ENCODE results near the gene UBA6. TPM values are rescaled to one million over a fixed set of nuclear protein-coding genes. Genes with fewer than 3 reads are reported as not detected.

Gene UBA6
- 50.6 and 51.0 TPM in 2 replicates for polyA plus RNA-seq (2012; rRNA removed)
- polyA plus RNA-seq (2012; cell fraction: cytosol; rRNA removed), result 71.9 and 72.6 TPM in 2 replicates
- polyA plus RNA-seq (2012; cell fraction: nucleus; rRNA removed), result 50.6 and 84.5 TPM in 2 replicates

DNA sequence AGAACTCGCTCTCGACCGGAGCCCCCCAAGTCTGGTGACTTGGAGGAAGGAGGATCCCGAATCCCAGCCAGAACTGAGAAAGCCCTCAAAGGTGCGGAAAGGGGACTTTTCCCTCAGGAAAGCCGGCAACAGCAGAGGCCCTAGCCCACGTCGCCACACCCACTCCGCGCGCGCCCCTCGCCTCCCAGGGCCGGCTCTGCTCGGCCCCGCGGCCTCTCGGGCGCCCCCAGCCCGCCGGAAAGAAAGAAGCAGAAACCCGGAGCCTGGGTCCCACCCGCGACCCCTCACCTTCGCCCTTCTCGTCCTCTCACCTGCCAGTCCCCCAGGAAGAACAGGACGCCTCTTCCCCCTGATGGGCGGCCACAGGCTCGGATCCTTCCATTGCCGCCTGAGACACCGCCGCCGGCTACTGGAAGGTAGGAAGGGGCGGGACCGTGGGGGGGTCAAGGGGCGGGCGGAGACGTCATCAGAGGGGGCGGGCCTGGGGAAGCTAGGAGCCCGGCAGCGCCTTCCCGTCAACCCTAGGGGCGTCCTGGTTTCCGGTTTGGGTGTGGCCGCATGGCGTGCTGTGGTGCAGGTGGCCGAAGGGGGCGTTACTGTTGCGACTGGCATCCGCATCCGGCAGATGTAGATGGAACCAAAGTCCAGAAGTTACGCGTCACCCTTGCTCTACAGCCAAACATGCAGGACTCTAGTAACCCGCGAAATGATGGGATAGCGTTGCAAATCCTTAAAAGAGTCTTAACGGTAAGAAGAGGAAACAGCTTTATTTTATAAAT is at the start of gene UBA6:
Gene UBA6, minus strand, starts transcription at position 418 of the 779 bp plus-strand sequence. Its CDS starts 36 bp downstream, at position 382.
- POLR2A ChIA-PET, result interaction anchor here (2.7 kb wide), 1 partner anchor 12 kb away, joined by 7 read pairs; no protein-coding TSS in a partner anchor
- peak within 1 kb of the TSS; percentile 98 for H2AFZ ChIP-seq (ENCODE audit: low read depth)
- no peak for TF ChIP-seq RCOR1 (IDR thresholded peaks at IDR 0.05; ENCODE audit: low read length)
- TF ChIP-seq NFIC (IDR thresholded peaks at IDR 0.05; ENCODE audit: borderline replicate concordance), result no peak; the same call in 1 of the 2 replicates
- TF ChIP-seq FOXM1 (IDR thresholded peaks at IDR 0.05; ENCODE audit: low read depth), result no peak
- no peak for TF ChIP-seq EZH2phosphoT487 (IDR thresholded peaks at IDR 0.05; ENCODE audit: borderline replicate concordance, low read depth)
- TF ChIP-seq, protein P1, sequence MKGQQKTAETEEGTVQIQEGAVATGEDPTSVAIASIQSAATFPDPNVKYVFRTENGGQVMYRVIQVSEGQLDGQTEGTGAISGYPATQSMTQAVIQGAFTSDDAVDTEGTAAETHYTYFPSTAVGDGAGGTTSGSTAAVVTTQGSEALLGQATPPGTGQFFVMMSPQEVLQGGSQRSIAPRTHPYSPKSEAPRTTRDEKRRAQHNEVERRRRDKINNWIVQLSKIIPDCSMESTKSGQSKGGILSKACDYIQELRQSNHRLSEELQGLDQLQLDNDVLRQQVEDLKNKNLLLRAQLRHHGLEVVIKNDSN (IDR thresholded peaks at IDR 0.05; ENCODE audit: borderline replicate concordance, low read depth), result 0 out of 2 replicates have a peak, but pooled peaks have one; percentile 16
- TF ChIP-seq, protein P2, sequence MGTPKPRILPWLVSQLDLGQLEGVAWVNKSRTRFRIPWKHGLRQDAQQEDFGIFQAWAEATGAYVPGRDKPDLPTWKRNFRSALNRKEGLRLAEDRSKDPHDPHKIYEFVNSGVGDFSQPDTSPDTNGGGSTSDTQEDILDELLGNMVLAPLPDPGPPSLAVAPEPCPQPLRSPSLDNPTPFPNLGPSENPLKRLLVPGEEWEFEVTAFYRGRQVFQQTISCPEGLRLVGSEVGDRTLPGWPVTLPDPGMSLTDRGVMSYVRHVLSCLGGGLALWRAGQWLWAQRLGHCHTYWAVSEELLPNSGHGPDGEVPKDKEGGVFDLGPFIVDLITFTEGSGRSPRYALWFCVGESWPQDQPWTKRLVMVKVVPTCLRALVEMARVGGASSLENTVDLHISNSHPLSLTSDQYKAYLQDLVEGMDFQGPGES (IDR thresholded peaks at IDR 0.05; ENCODE audit: low read depth, low read length), result no peak
- TF ChIP-seq FOXJ3 (CRISPR knock-in tag; IDR thresholded peaks at IDR 0.05), result no peak
- TF ChIP-seq, protein P3, sequence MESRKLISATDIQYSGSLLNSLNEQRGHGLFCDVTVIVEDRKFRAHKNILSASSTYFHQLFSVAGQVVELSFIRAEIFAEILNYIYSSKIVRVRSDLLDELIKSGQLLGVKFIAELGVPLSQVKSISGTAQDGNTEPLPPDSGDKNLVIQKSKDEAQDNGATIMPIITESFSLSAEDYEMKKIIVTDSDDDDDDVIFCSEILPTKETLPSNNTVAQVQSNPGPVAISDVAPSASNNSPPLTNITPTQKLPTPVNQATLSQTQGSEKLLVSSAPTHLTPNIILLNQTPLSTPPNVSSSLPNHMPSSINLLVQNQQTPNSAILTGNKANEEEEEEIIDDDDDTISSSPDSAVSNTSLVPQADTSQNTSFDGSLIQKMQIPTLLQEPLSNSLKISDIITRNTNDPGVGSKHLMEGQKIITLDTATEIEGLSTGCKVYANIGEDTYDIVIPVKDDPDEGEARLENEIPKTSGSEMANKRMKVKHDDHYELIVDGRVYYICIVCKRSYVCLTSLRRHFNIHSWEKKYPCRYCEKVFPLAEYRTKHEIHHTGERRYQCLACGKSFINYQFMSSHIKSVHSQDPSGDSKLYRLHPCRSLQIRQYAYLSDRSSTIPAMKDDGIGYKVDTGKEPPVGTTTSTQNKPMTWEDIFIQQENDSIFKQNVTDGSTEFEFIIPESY (IDR thresholded peaks at IDR 0.05; ENCODE audit: borderline replicate concordance, low read depth), result no peak
- no peak for TF ChIP-seq JUND (IDR thresholded peaks at IDR 0.05)
- TF ChIP-seq EP300 (IDR thresholded peaks at IDR 0.05; ENCODE audit: borderline replicate concordance in 1 of 2, low read depth in 1 of 2, low read length in 1 of 2), result no peak
- TF ChIP-seq MXI1 (IDR thresholded peaks at IDR 0.05; ENCODE audit: low read depth, low read length), result peak; percentile 87
- no peak for TF ChIP-seq RFX5 (IDR thresholded peaks at IDR 0.05; ENCODE audit: low read length)
- TF ChIP-seq FOSL2 (IDR thresholded peaks at IDR 0.05; ENCODE audit: borderline replicate concordance, low read depth), result no peak
- TF ChIP-seq, protein P4, sequence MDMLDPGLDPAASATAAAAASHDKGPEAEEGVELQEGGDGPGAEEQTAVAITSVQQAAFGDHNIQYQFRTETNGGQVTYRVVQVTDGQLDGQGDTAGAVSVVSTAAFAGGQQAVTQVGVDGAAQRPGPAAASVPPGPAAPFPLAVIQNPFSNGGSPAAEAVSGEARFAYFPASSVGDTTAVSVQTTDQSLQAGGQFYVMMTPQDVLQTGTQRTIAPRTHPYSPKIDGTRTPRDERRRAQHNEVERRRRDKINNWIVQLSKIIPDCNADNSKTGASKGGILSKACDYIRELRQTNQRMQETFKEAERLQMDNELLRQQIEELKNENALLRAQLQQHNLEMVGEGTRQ (IDR thresholded peaks at IDR 0.05; ENCODE audit: borderline replicate concordance, low read depth, low read length), result no peak
- TF ChIP-seq SMC3 (IDR thresholded peaks at IDR 0.05; ENCODE audit: low read depth, low read length), result no peak
- no peak for TF ChIP-seq GATA2 (CRISPR knock-in tag; IDR thresholded peaks at IDR 0.05)
- peak; percentile 83; the same call in 1 of the 2 replicates for TF ChIP-seq SIN3A (IDR thresholded peaks at IDR 0.05; ENCODE audit: borderline replicate concordance, low read depth, low read length)
- TF ChIP-seq, protein P5, sequence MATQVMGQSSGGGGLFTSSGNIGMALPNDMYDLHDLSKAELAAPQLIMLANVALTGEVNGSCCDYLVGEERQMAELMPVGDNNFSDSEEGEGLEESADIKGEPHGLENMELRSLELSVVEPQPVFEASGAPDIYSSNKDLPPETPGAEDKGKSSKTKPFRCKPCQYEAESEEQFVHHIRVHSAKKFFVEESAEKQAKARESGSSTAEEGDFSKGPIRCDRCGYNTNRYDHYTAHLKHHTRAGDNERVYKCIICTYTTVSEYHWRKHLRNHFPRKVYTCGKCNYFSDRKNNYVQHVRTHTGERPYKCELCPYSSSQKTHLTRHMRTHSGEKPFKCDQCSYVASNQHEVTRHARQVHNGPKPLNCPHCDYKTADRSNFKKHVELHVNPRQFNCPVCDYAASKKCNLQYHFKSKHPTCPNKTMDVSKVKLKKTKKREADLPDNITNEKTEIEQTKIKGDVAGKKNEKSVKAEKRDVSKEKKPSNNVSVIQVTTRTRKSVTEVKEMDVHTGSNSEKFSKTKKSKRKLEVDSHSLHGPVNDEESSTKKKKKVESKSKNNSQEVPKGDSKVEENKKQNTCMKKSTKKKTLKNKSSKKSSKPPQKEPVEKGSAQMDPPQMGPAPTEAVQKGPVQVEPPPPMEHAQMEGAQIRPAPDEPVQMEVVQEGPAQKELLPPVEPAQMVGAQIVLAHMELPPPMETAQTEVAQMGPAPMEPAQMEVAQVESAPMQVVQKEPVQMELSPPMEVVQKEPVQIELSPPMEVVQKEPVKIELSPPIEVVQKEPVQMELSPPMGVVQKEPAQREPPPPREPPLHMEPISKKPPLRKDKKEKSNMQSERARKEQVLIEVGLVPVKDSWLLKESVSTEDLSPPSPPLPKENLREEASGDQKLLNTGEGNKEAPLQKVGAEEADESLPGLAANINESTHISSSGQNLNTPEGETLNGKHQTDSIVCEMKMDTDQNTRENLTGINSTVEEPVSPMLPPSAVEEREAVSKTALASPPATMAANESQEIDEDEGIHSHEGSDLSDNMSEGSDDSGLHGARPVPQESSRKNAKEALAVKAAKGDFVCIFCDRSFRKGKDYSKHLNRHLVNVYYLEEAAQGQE (IDR thresholded peaks at IDR 0.05; ENCODE audit: low read depth, low read length), result no peak
- TF ChIP-seq, protein P6, sequence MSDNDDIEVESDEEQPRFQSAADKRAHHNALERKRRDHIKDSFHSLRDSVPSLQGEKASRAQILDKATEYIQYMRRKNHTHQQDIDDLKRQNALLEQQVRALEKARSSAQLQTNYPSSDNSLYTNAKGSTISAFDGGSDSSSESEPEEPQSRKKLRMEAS (IDR thresholded peaks at IDR 0.05; ENCODE audit: low read depth), result peak; percentile 95
- TF ChIP-seq MEF2A (IDR thresholded peaks at IDR 0.05; ENCODE audit: borderline replicate concordance, low read depth), result no peak
- TF ChIP-seq ELF1 (IDR thresholded peaks at IDR 0.05), result peak; percentile 86
- no peak for TF ChIP-seq NRF1 (IDR thresholded peaks at IDR 0.05; ENCODE audit: low read depth, low read length)
- TF ChIP-seq RXRA (IDR thresholded peaks at IDR 0.05; ENCODE audit: borderline replicate concordance, low read depth), result no peak

More for the DNA sequence above, at the start of gene UBA6:
- Histone ChIP-seq H3K4me3 (ENCODE audit: low read depth in 2 of 2, low read length in 1 of 2) (peak within 1 kb of the TSS; percentile 82 to 86), H3K27me3 (ENCODE audit: insufficient read depth) (no peaks in the 10 kb centered on the region), H3K9ac (peak within 1 kb of the TSS; percentile 88), H3K36me3 (replicated peaks in 1 of 2; ENCODE audit: control insufficient read depth in 1 of 2, insufficient read depth in 2 of 2, low read length in 1 of 2) (peaks cover 5 to 13% of the 10 kb centered on the region in 2 experiments), H3K4me2 (peak within 1 kb of the TSS; percentile 84), H3K9me3 (no peaks in the 10 kb centered on the region), H3K4me1 (ENCODE audit: control insufficient read depth in 1 of 2, insufficient read depth in 2 of 2, low read depth in 1 of 2, low read length in 1 of 2) (peaks cover 0 to 7% of the 10 kb centered on the region in 2 experiments; a peak in 3 of 4 replicates), H3K27ac (ENCODE audit: low read depth in 2 of 2, low read length in 1 of 2) (peak within 1 kb of the TSS; percentile 85 to 92), H3K9me2 (no peaks in the 10 kb centered on the region), H3K79me2 (ENCODE audit: insufficient read depth) (peaks cover 96% of the 10 kb centered on the region), H3F3A (replicated peaks; ENCODE audit: insufficient read depth) (no peaks in the 10 kb centered on the region), H4K20me1 (ENCODE audit: insufficient read depth) (no peaks in the 10 kb centered on the region; the same call in 1 of the 2 replicates)
- WGBS (ENCODE audit: low lambda C conversion rate), result 1% methylated on average over 15 of the region's 57 CpGs
- CTCF ChIA-PET, result interaction anchor here (1.0 to 2.6 kb wide), 7 partner anchors 13 to 79 kb away, joined by 3 to 9 read pairs (median 4); no protein-coding TSS in a partner anchor
- DNase-seq, result peak; percentile 96
